HepG2 (cell line): ENCODE data around the gene IQGAP3. TPM values are rescaled to one million over a fixed set of nuclear protein-coding genes. Genes with fewer than 3 reads are reported as not detected.
"Not testable (repeated sequence)": the region's sequence is repeated elsewhere in the genome, so short reads cannot be mapped to it uniquely, and the experiment has no call there.

Experiments used
- ATAC-seq: fragments of 200-7000 bp; cut with Tn5 transposase; 3 replicates; pipeline ENCODE4 v1.9.1; 2020; ENCODE audit warnings: mild to moderate bottlenecking, moderate library complexity
- BruUV-seq: library from RNA; stranded (reverse); fragments of 400-500 nt; replicated peaks from 2 replicates; lab custom pipeline; 2021; lab: Mats Ljungman, UMichigan
- CTCF ChIA-PET: fragments of 300-600 bp; formaldehyde crosslinking; extraction: SDS; loops from one replicate; lab custom pipeline; 2021; ENCODE audit warnings: low total read pairs, inconsistent platforms, low intra/inter-chr PET ratio; lab: Yijun Ruan, JAX
- POLR2A ChIA-PET: fragments of 350-600 bp; sonication (Branson Sonifier 250); formaldehyde crosslinking; loops from one replicate; lab custom pipeline; 2020; ENCODE audit warnings: antibody characterized with exemption, inconsistent platforms; lab: Yijun Ruan, JAX
- DNase-seq: peaks from one replicate; pipeline ENCODE4 v3.0.0-alpha.2; 2015; ENCODE audit warnings: low spot score
- FAIRE-seq: peaks from 3 replicates; lab custom pipeline; 2011; peaks lifted over from hg19 to GRCh38; lab: Jason Lieb, UNC
- H2AFZ ChIP-seq: one replicate; pipeline ENCODE4 v1.6.1; 2011; ENCODE audit warnings: low read length, inconsistent platforms
- H3K27ac ChIP-seq: fragments of 300-600 bp; 3 replicates; pipeline ENCODE4 v1.8.0; 2011; ENCODE audit warnings: mixed run types, mild to moderate bottlenecking, mixed read lengths, low read length, inconsistent platforms; ENCODE audit not compliant: insufficient read depth; ENCODE audit errors: extremely low read length
- H3K27me3 ChIP-seq, 2 experiments: fragments of 200-600 bp in 1 of 2; 2 replicates in 1 of 2; 3 replicates in 1 of 2; pipeline versions ENCODE4 v1.6.0 to v1.8.0; 2011; ENCODE audit warnings: low read length in 2 of 2, mild to moderate bottlenecking in 2 of 2, moderate library complexity in 2 of 2, inconsistent platforms in 1 of 2; ENCODE audit not compliant: insufficient read depth in 2 of 2, control insufficient read depth in 1 of 2
- H3K36me3 ChIP-seq, 2 experiments: fragments of 200-600 bp in 1 of 2; replicated peaks in 1 of 2; 2 replicates in 1 of 2; 3 replicates in 1 of 2; pipeline versions ENCODE4 v1.5.1 to v1.8.0; 2011; ENCODE audit warnings: low read length in 2 of 2, inconsistent platforms in 1 of 2; ENCODE audit not compliant: insufficient read depth in 2 of 2, control insufficient read depth in 1 of 2
- H3K4me1 ChIP-seq: 2 replicates; pipeline ENCODE4 v1.5.1; 2012; ENCODE audit warnings: low read length, inconsistent platforms; ENCODE audit not compliant: insufficient read depth
- H3K4me2 ChIP-seq: 2 replicates; pipeline ENCODE4 v1.6.0; 2011; ENCODE audit warnings: low read depth, low read length, inconsistent platforms
- H3K4me3 ChIP-seq, 3 experiments: fragments of 200-600 bp in 1 of 3; sonication (generic), shearing (Covaris generic) in 1 of 3; replicated peaks in 1 of 3; 2 replicates each; pipeline ENCODE4 v1.5.1; 2011 to 2016; ENCODE audit warnings: low read length in 3 of 3, inconsistent platforms in 2 of 3, low read depth in 2 of 3, mild to moderate bottlenecking in 2 of 3, control low read depth in 1 of 3, mixed read lengths in 1 of 3; ENCODE audit not compliant: insufficient read depth in 1 of 3
- H3K79me2 ChIP-seq: one replicate; pipeline ENCODE4 v1.6.1; 2011; ENCODE audit warnings: low read length, inconsistent platforms; ENCODE audit not compliant: insufficient read depth
- H3K9ac ChIP-seq: 2 replicates; pipeline ENCODE4 v1.6.0; 2011; ENCODE audit warnings: mild to moderate bottlenecking, low read depth, low read length, inconsistent platforms; ENCODE audit not compliant: insufficient read depth
- H3K9me3 ChIP-seq: 2 replicates; pipeline ENCODE4 v1.5.1; 2012; ENCODE audit warnings: mild to moderate bottlenecking, low read length
- H4K20me1 ChIP-seq: 2 replicates; pipeline ENCODE4 v1.6.0; 2011; ENCODE audit warnings: inconsistent platforms, mild to moderate bottlenecking, low read length, moderate library complexity; ENCODE audit not compliant: insufficient read depth
- CEBPB ChIP-seq: IDR thresholded peaks from 2 replicates; pipeline ENCODE4 v1.6.1; 2011; ENCODE audit warnings: low read depth, low read length, improper control_type of control experiment, borderline replicate concordance
- FOXM1 ChIP-seq: sonication (generic); formaldehyde crosslinking; IDR thresholded peaks from 2 replicates; pipeline ENCODE4 v1.5.0; 2020; ENCODE audit warnings: missing genetic modification reagents
- GATAD2A ChIP-seq: IDR thresholded peaks from 2 replicates; pipeline ENCODE4 v1.6.1; 2016
- HOXA3 ChIP-seq: sonication (generic); formaldehyde crosslinking; IDR thresholded peaks from 2 replicates; pipeline ENCODE4 v1.5.0; 2020; ENCODE audit warnings: missing genetic modification reagents
- ISL2 ChIP-seq: sonication (generic); formaldehyde crosslinking; IDR thresholded peaks from 2 replicates; pipeline ENCODE4 v1.5.0; 2020; ENCODE audit warnings: missing genetic modification reagents
- KDM1A ChIP-seq: IDR thresholded peaks from 2 replicates; pipeline ENCODE4 v1.6.1; 2016; ENCODE audit warnings: missing compliant biosample characterization
- MTA3 ChIP-seq: sonication (generic); formaldehyde crosslinking; IDR thresholded peaks from 2 replicates; pipeline ENCODE4 v1.4.0; 2020; ENCODE audit warnings: missing genetic modification reagents
- NCOA2 ChIP-seq: sonication (generic); formaldehyde crosslinking; IDR thresholded peaks from 2 replicates; pipeline ENCODE4 v1.8.0; 2022; ENCODE audit warnings: inconsistent platforms
- NONO ChIP-seq, 2 experiments: fragments of 450-650 bp in 1 of 2; sonication (generic) in 1 of 2; formaldehyde crosslinking in 1 of 2; IDR thresholded peaks in 1 of 2; conservative IDR thresholded peaks in 1 of 2; 2 replicates each; pipeline versions ENCODE4 v1.6.1 to v1.8.0; 2017 to 2022; ENCODE audit warnings: mild to moderate bottlenecking in 1 of 2, missing genetic modification reagents in 1 of 2, moderate library complexity in 1 of 2
- SALL1 ChIP-seq: sonication (generic); formaldehyde crosslinking; IDR thresholded peaks from 2 replicates; pipeline ENCODE4 v1.8.0; 2022; ENCODE audit warnings: mild to moderate bottlenecking, missing genetic modification reagents
- ZFX ChIP-seq: sonication (generic); formaldehyde crosslinking; IDR thresholded peaks from 2 replicates; pipeline ENCODE4 v1.4.0; 2020; ENCODE audit warnings: mild to moderate bottlenecking, low read depth, missing genetic modification reagents, moderate library complexity
- ZNF263 ChIP-seq: sonication (generic); formaldehyde crosslinking; IDR thresholded peaks from 2 replicates; pipeline ENCODE4 v1.4.0; 2020; ENCODE audit warnings: missing genetic modification reagents
- ZNF3 ChIP-seq: IDR thresholded peaks from 2 replicates; pipeline ENCODE4 v1.7.0; 2017; ENCODE audit warnings: inconsistent platforms
- ZNF34 ChIP-seq: sonication (generic); formaldehyde crosslinking; IDR thresholded peaks from 2 replicates; pipeline ENCODE4 v1.4.0; 2020; ENCODE audit warnings: mild to moderate bottlenecking, missing genetic modification reagents, borderline replicate concordance
- ZNF660 ChIP-seq: sonication (generic); formaldehyde crosslinking; IDR thresholded peaks from 2 replicates; pipeline ENCODE4 v1.5.1; 2020; ENCODE audit warnings: mild to moderate bottlenecking, low read depth, missing genetic modification reagents, borderline replicate concordance
- ZNF776 ChIP-seq: sonication (generic); formaldehyde crosslinking; IDR thresholded peaks from 2 replicates; pipeline ENCODE4 v1.4.0; 2020; ENCODE audit warnings: mild to moderate bottlenecking, missing genetic modification reagents
- WGBS: methylation state at CpG from one replicate; pipeline ENCODE4 v1.1.6; 2017; ENCODE audit warnings: low lambda C conversion rate; 5-methylcytosine and 5-hydroxymethylcytosine counted together
- in situ Hi-C: cut with HindIII; loops from 2 replicates; pipeline ENCODE4 v1.10.0; 2017; ENCODE audit warnings: low pct_unique_long_range_greater_than_20kb; ENCODE audit not compliant: extremely low pct_ligation_motif_present
- intact Hi-C: fragments of 100-400 bp; cut with micrococcal nuclease; formaldehyde crosslinking; loops from one replicate; pipeline ENCODE4 v1.10.0; 2022; ENCODE audit not compliant: unreplicated experiment
- polyA plus RNA-seq, 8 experiments: library from polyadenylated mRNA; depleted of rRNA in 3 of 8; stranded (reverse) in 7 of 8; unstranded in 1 of 8; fragments of >200 nt; fragmentation: Illumina TruSeq in 4 of 8; extraction: Trizol in 4 of 8; gene quantifications; 2 replicates each; pipeline versions ENCODE4 v1.2.1 to v1.2.3, GENCODE V29; 2011 to 2016; ENCODE audit warnings: low read depth in 4 of 8, missing spikeins in 1 of 8, mixed read lengths in 1 of 8; ENCODE audit not compliant: insufficient read depth in 1 of 8
- total RNA-seq, 5 experiments: library from RNA; depleted of rRNA; stranded (reverse); fragments of >200 nt; fragmentation: Illumina TruSeq; extraction: Trizol; gene quantifications; 2 replicates each; pipeline ENCODE4 v1.2.3, GENCODE V29; 2016; ENCODE audit warnings: low read depth in 1 of 5
- TF ChIP-seq, protein P1 (sequence below): sonication (generic); formaldehyde crosslinking; IDR thresholded peaks from 2 replicates; pipeline ENCODE4 v1.5.1; 2020; ENCODE audit warnings: mild to moderate bottlenecking, missing genetic modification reagents, moderate library complexity

Gene IQGAP3
- total and polyA plus RNA-seq, 2 of the 13 experiments (the other 11 are each of a cell fraction or from before 2014, with no cell fraction given), result 13.5 to 14.1 TPM

DNA sequence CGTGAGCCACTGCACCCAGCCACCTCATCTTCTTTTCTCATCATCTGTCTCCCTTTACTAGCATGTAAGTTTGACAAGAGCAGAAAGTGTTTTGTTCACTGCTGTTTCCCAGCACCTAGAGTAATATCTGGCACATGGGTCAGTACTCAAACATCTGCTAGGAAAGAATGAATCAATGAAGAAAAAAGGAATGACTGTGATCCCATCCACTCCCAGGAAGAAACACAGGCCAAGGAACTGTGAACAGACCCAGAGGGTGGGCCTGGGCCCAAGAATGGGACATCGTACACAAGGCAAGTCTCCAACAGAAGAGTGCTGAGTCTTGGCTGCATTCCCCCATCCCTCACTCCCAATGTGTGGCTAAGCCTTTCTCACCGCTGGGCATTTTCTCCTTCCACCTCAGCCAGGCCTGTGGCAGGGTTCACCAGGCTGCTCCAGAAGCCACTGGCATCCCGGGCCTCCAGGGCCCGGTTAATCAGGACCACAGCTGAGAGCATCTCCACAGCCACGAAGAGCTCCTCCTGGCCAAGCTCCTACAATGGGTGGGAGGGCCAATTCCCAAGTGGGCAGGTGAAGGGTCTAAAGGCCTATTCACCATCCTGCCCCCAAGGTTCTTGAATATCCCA, 18.4 kb downstream of the IQGAP3 start:
- no peak for ATAC-seq
- POLR2A ChIA-PET, result no interaction called here
- Histone ChIP-seq H3K27ac (no peak overlapping the region), H3K4me2 (no peak overlapping the region), H3K4me1 (peaks cover 15% of the 10 kb centered on the region), H3K79me2 (no peaks in the 10 kb centered on the region), H3K4me3 (no peak overlapping the region), H3K9me3 (no peaks in the 10 kb centered on the region), H4K20me1 (no peaks in the 10 kb centered on the region), H2AFZ (no peak overlapping the region), H3K27me3 (no peaks in the 10 kb centered on the region), H3K9ac (no peak overlapping the region), H3K36me3 (peaks cover 7 to 26% of the 10 kb centered on the region in 2 experiments; a peak in 4 of 5 replicates)
- in situ Hi-C loops, result no loop called here
- no TSS peak for BruUV-seq
- no peak for TF ChIP-seq ISL2 (CRISPR knock-in tag)
- no peak for TF ChIP-seq MTA3 (CRISPR knock-in tag)
- TF ChIP-seq NONO (IDR thresholded peaks at IDR 0.05), result no peak
- no peak for TF ChIP-seq NONO (CRISPR knock-in tag; conservative IDR thresholded peaks at IDR 0.05)
- TF ChIP-seq ZNF34, result no peak
- no peak for TF ChIP-seq NCOA2
- no peak for TF ChIP-seq ZNF776
- TF ChIP-seq ZNF660 (CRISPR knock-in tag), result no peak
- no peak for TF ChIP-seq FOXM1
- no peak for DNase-seq
- no peak for FAIRE-seq
- CTCF ChIA-PET, result no interaction called here
- WGBS, result 94% methylated on average over 2 of the region's 6 CpGs
- intact Hi-C loops, result no loop called here

DNA sequence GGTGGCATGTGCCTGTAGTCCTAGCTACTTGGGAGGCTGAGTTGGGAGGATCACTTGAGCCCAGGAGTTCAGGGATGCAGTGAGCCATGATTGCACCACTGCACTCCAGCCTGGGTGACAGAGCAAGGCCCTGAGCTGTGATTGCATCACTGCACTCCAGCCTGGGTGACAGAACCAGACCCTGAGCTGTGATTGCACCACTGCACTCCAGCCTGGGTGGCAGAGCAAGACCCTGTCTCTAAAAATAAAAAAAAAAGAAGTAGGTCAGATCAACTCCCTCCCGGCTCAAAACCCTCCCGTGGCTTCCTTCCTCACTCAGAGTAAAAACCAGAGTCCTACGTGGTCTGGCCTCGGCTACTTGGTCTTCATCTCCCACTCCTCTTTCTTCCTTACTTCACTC, 19.4 kb downstream of the IQGAP3 start:
- BruUV-seq, intact Hi-C loops, H2AFZ ChIP-seq, H3K4me2 ChIP-seq, DNase-seq, H4K20me1 ChIP-seq, H3K27ac ChIP-seq, H3K9ac ChIP-seq, FAIRE-seq, H3K4me3 ChIP-seq, H3K27me3 ChIP-seq, POLR2A ChIA-PET, in situ Hi-C loops, H3K79me2 ChIP-seq, CTCF ChIA-PET, H3K9me3 ChIP-seq: not testable (repeated sequence)
- Histone ChIP-seq H3K4me1 (peaks cover 15% of the 10 kb centered on the region), H3K36me3 (peaks cover 7 to 35% of the 10 kb centered on the region in 2 experiments; a peak in 4 of 5 replicates)
- 80% methylated on average over 4 of the region's 4 CpGs for WGBS
- peak; percentile 77 for ATAC-seq
- TF ChIP-seq ZNF263 (CRISPR knock-in tag) (peak; percentile 82), SALL1 (CRISPR knock-in tag) (0 out of 2 replicates have a peak, but pooled peaks have one; percentile 14), HOXA3 (CRISPR knock-in tag) (peak; percentile 42; the same call in 1 of the 2 replicates), ZNF3 (CRISPR knock-in tag) (0 out of 2 replicates have a peak, but pooled peaks have one; percentile 36), ZFX (CRISPR knock-in tag) (0 out of 2 replicates have a peak, but pooled peaks have one; percentile 20), CEBPB (peak; percentile 93), GATAD2A (peak; percentile 43; the same call in 1 of the 2 replicates), KDM1A (CRISPR knock-in tag) (peak; percentile 54; the same call in 1 of the 2 replicates)
- TF ChIP-seq, protein P1, sequence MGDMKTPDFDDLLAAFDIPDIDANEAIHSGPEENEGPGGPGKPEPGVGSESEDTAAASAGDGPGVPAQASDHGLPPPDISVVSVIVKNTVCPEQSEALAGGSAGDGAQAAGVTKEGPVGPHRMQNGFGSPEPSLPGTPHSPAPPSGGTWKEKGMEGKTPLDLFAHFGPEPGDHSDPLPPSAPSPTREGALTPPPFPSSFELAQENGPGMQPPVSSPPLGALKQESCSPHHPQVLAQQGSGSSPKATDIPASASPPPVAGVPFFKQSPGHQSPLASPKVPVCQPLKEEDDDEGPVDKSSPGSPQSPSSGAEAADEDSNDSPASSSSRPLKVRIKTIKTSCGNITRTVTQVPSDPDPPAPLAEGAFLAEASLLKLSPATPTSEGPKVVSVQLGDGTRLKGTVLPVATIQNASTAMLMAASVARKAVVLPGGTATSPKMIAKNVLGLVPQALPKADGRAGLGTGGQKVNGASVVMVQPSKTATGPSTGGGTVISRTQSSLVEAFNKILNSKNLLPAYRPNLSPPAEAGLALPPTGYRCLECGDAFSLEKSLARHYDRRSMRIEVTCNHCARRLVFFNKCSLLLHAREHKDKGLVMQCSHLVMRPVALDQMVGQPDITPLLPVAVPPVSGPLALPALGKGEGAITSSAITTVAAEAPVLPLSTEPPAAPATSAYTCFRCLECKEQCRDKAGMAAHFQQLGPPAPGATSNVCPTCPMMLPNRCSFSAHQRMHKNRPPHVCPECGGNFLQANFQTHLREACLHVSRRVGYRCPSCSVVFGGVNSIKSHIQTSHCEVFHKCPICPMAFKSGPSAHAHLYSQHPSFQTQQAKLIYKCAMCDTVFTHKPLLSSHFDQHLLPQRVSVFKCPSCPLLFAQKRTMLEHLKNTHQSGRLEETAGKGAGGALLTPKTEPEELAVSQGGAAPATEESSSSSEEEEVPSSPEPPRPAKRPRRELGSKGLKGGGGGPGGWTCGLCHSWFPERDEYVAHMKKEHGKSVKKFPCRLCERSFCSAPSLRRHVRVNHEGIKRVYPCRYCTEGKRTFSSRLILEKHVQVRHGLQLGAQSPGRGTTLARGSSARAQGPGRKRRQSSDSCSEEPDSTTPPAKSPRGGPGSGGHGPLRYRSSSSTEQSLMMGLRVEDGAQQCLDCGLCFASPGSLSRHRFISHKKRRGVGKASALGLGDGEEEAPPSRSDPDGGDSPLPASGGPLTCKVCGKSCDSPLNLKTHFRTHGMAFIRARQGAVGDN (CRISPR knock-in tag), result peak; percentile 17; the same call in 1 of the 2 replicates
